ENCODE results near the gene NAALADL2.
"Not testable (repeated sequence)": the region's sequence is repeated elsewhere in the genome, so short reads cannot be mapped to it uniquely, and the experiment has no call there.

Gene NAALADL2

DNA sequence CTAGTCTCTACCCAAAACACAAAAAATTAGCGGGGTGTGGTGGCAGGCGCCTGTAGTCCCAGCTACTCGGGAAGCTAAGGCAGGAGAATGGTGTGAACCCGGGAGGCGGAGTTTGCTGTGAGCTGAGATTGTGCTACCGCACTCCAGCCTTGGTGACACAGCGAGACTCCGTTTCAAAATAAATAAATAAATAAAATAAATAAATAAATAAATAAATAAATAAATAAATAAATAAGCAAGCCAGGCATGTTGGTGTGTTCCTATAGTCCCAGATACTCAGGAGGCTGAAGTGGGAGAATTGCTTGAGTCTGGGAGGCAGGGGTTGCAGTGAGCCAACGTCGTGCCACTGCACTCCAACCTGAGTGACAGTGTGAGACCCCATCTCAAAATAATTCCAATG is 314.0 kb downstream of the NAALADL2 start:
- CTCF ChIA-PET: interaction anchor here (1.0 kb wide), 1 partner anchor 17 kb away, joined by 3 read pairs; no protein-coding TSS in a partner anchor
- H3K9me3 ChIP-seq (ENCODE audit: control extremely low read depth in 1 of 5, control insufficient read depth in 4 of 5, insufficient read depth in 2 of 5, low read depth in 1 of 5, low read length in 4 of 5); POLR2A ChIA-PET: not testable (repeated sequence)

DNA sequence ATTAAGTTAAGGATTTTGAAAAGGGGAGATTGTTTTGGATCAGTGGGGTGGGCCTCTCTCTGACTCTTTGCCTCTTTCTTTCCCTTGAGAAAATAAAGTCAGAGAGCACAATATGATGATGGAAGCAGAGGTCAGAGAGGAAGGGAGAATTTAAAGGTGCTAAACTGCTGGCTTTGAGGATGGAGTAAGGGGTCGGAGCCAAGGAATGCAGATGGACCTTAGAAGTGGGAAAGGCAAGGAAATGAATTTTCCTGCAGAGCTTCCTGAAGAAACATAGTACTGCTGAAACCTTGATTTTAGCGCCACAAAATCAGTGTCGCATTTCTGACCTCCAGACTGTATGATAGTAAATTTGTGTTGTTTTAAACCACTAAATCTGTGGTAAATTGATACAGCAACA is 317.4 kb downstream of the NAALADL2 start:
- POLR2A ChIA-PET: no interaction called here
- no peak overlapping the region for H3K4me3 ChIP-seq (ENCODE audit: control insufficient read depth in 1 of 7, extremely low read depth in 1 of 7, insufficient read depth in 4 of 7, low read depth in 2 of 7, low read length in 6 of 7)
- WGBS (ENCODE audit: insufficient coverage): 90% methylated on average over 1 of the region's 3 CpGs
- H3K27me3 ChIP-seq (replicated peaks in 2 of 5; ENCODE audit: control insufficient read depth in 4 of 5, insufficient read depth in 5 of 5, low read length in 4 of 5): no peaks in the 10 kb centered on the region
- CTCF ChIA-PET: no interaction called here
- H3K27ac ChIP-seq (ENCODE audit: insufficient read depth in 1 of 2, low read depth in 1 of 2, low read length in 2 of 2, poor library complexity in 1 of 2, severe bottlenecking in 2 of 2): no peak overlapping the region
- H3K4me1 ChIP-seq (ENCODE audit: control extremely low read depth in 1 of 4, control insufficient read depth in 4 of 4, insufficient read depth in 4 of 4, low read length in 3 of 4): no peaks in the 10 kb centered on the region
- no peaks in the 10 kb centered on the region for H3K36me3 ChIP-seq (ENCODE audit: control insufficient read depth in 4 of 4, insufficient read depth in 4 of 4, low read length in 3 of 4)
- H3K9me3 ChIP-seq (ENCODE audit: control extremely low read depth in 1 of 5, control insufficient read depth in 4 of 5, insufficient read depth in 2 of 5, low read depth in 1 of 5, low read length in 4 of 5): no peaks in the 10 kb centered on the region
- no peak for DNase-seq

More for the DNA sequence above, 314.0 kb downstream of the NAALADL2 start:
- H3K27me3 ChIP-seq (replicated peaks in 2 of 5; ENCODE audit: control insufficient read depth in 4 of 5, insufficient read depth in 5 of 5, low read length in 4 of 5); H3K4me3 ChIP-seq (ENCODE audit: control insufficient read depth in 1 of 7, extremely low read depth in 1 of 7, insufficient read depth in 4 of 7, low read depth in 2 of 7, low read length in 6 of 7); H3K4me1 ChIP-seq (ENCODE audit: control extremely low read depth in 1 of 4, control insufficient read depth in 4 of 4, insufficient read depth in 4 of 4, low read length in 3 of 4); H3K36me3 ChIP-seq (ENCODE audit: control insufficient read depth in 4 of 4, insufficient read depth in 4 of 4, low read length in 3 of 4); H3K27ac ChIP-seq (ENCODE audit: insufficient read depth in 1 of 2, low read depth in 1 of 2, low read length in 2 of 2, poor library complexity in 1 of 2, severe bottlenecking in 2 of 2); DNase-seq: not testable (repeated sequence)
- 98% methylated on average over 5 of the region's 10 CpGs for WGBS (ENCODE audit: insufficient coverage)

DNA sequence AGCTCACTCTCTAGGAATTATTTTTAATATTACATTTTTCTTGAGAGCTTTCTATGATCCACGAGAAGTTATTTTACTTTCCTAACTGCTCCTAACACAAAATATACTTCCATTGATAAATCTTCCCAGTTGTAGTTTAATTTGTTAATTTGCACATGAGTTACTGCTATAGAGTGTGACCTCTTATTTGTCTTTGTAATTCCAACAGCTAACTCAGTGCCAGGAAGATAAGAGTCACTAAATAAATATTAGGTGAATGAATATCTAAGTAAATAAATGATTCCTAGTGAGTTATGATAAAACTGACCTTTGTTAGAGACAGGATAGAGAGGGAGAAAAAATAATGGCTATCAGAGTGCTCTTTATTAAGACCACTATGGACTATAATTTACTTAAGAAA is 319.9 kb downstream of the NAALADL2 start:
- H3K36me3 ChIP-seq (ENCODE audit: control insufficient read depth in 4 of 4, insufficient read depth in 4 of 4, low read length in 3 of 4): no peaks in the 10 kb centered on the region
- no peak overlapping the region for H3K27ac ChIP-seq (ENCODE audit: insufficient read depth in 1 of 2, low read depth in 1 of 2, low read length in 2 of 2, poor library complexity in 1 of 2, severe bottlenecking in 2 of 2)
- no peak overlapping the region for H3K4me3 ChIP-seq (ENCODE audit: control insufficient read depth in 1 of 7, extremely low read depth in 1 of 7, insufficient read depth in 4 of 7, low read depth in 2 of 7, low read length in 6 of 7)
- no CpG with 5 or more reads among the region's 1 CpG for WGBS (ENCODE audit: insufficient coverage)
- no peaks in the 10 kb centered on the region for H3K27me3 ChIP-seq (replicated peaks in 2 of 5; ENCODE audit: control insufficient read depth in 4 of 5, insufficient read depth in 5 of 5, low read length in 4 of 5)
- H3K4me1 ChIP-seq (ENCODE audit: control extremely low read depth in 1 of 4, control insufficient read depth in 4 of 4, insufficient read depth in 4 of 4, low read length in 3 of 4): no peaks in the 10 kb centered on the region
- ChIA-PET CTCF (no interaction called here), POLR2A (no interaction called here)
- no peak for DNase-seq
- H3K9me3 ChIP-seq (ENCODE audit: control extremely low read depth in 1 of 5, control insufficient read depth in 4 of 5, insufficient read depth in 2 of 5, low read depth in 1 of 5, low read length in 4 of 5): no peaks in the 10 kb centered on the region

DNA sequence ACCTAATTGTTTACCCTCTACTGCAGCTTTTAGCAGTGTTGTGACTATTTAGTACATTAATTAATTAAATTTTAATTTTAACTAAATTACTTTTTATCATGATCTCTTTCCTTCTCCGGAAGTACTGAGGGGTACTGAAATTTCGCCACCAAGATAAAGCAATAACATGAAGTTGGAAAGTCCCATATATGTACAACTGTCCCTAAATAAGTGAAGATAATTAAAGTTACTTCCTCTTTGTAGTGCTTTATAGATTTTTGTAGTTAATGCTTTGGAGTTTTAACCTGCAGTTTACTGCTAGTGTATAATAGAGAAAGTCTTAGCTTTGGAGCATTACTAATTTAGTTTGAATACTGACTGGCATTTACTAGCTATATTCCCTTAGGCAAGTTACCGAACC is 325.3 kb downstream of the NAALADL2 start:
- ChIA-PET CTCF (no interaction called here), POLR2A (no interaction called here)
- 100% methylated on average over 1 of the region's 3 CpGs for WGBS (ENCODE audit: insufficient coverage)
- H3K4me3 ChIP-seq (ENCODE audit: control insufficient read depth in 1 of 7, extremely low read depth in 1 of 7, insufficient read depth in 4 of 7, low read depth in 2 of 7, low read length in 6 of 7): no peak overlapping the region
- no peaks in the 10 kb centered on the region for H3K4me1 ChIP-seq (ENCODE audit: control extremely low read depth in 1 of 4, control insufficient read depth in 4 of 4, insufficient read depth in 4 of 4, low read length in 3 of 4)
- DNase-seq: no peak
- H3K27me3 ChIP-seq (replicated peaks in 2 of 5; ENCODE audit: control insufficient read depth in 4 of 5, insufficient read depth in 5 of 5, low read length in 4 of 5): no peaks in the 10 kb centered on the region
- H3K9me3 ChIP-seq (ENCODE audit: control extremely low read depth in 1 of 5, control insufficient read depth in 4 of 5, insufficient read depth in 2 of 5, low read depth in 1 of 5, low read length in 4 of 5): peaks cover 0 to 2% (median 0%) of the 10 kb centered on the region in 5 experiments
- no peak overlapping the region for H3K27ac ChIP-seq (ENCODE audit: insufficient read depth in 1 of 2, low read depth in 1 of 2, low read length in 2 of 2, poor library complexity in 1 of 2, severe bottlenecking in 2 of 2)
- no peaks in the 10 kb centered on the region for H3K36me3 ChIP-seq (ENCODE audit: control insufficient read depth in 4 of 4, insufficient read depth in 4 of 4, low read length in 3 of 4)

DNA sequence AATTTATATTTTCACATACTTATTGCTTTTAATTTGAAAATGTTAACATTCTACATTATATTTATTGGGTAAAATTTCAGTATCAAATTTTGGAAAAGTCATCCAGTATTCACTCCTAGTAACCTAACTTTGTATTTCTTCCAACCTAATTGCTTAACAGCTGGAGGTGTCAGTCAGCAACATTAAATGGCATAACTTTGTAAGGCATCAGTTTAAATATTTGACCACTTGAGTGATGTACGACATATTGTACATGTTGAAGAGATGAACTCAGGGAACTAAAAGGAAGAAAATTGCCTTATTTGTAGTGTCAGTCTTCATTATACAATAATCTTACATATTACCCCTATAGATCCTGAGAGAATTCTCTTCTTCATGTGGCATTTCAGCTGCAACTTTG is 326.8 kb downstream of the NAALADL2 start:
- POLR2A ChIA-PET: no interaction called here

DNA sequence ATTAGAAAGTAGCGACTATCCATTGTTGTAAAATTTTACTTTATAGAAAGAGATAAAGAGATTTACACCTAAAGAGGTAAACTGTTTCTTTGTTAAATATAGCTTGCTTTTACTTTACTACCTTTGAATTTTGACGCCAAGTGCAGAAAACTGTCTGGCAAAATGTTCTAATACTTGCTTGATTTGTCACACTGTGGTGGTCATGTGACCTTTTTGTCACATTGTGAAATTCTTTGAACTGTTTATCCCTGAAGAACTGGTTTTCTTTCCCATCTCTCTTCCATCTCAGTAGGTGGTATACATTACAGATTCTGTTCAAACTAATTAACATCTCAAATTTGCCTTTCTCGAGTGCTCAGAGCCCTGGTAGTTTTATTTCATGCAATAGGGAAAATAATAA is 327.4 kb downstream of the NAALADL2 start:
- POLR2A ChIA-PET: no interaction called here
- CTCF ChIA-PET: no interaction called here
- DNase-seq: no peak
- Histone ChIP-seq H3K27ac (ENCODE audit: insufficient read depth in 1 of 2, low read depth in 1 of 2, low read length in 2 of 2, poor library complexity in 1 of 2, severe bottlenecking in 2 of 2) (no peak overlapping the region), H3K4me1 (ENCODE audit: control extremely low read depth in 1 of 4, control insufficient read depth in 4 of 4, insufficient read depth in 4 of 4, low read length in 3 of 4) (no peaks in the 10 kb centered on the region), H3K36me3 (ENCODE audit: control insufficient read depth in 4 of 4, insufficient read depth in 4 of 4, low read length in 3 of 4) (no peaks in the 10 kb centered on the region), H3K27me3 (replicated peaks in 2 of 5; ENCODE audit: control insufficient read depth in 4 of 5, insufficient read depth in 5 of 5, low read length in 4 of 5) (no peaks in the 10 kb centered on the region), H3K4me3 (ENCODE audit: control insufficient read depth in 1 of 7, extremely low read depth in 1 of 7, insufficient read depth in 4 of 7, low read depth in 2 of 7, low read length in 6 of 7) (no peak overlapping the region), H3K9me3 (ENCODE audit: control extremely low read depth in 1 of 5, control insufficient read depth in 4 of 5, insufficient read depth in 2 of 5, low read depth in 1 of 5, low read length in 4 of 5) (peaks cover 0 to 2% (median 0%) of the 10 kb centered on the region in 5 experiments)
- WGBS (ENCODE audit: insufficient coverage): 100% methylated on average over 1 of the region's 3 CpGs

More for the DNA sequence above, 326.8 kb downstream of the NAALADL2 start:
- no peaks in the 10 kb centered on the region for H3K27me3 ChIP-seq (replicated peaks in 2 of 5; ENCODE audit: control insufficient read depth in 4 of 5, insufficient read depth in 5 of 5, low read length in 4 of 5)
- CTCF ChIA-PET: no interaction called here
- no peak overlapping the region for H3K27ac ChIP-seq (ENCODE audit: insufficient read depth in 1 of 2, low read depth in 1 of 2, low read length in 2 of 2, poor library complexity in 1 of 2, severe bottlenecking in 2 of 2)
- no peaks in the 10 kb centered on the region for H3K36me3 ChIP-seq (ENCODE audit: control insufficient read depth in 4 of 4, insufficient read depth in 4 of 4, low read length in 3 of 4)
- peaks cover 0 to 2% (median 0%) of the 10 kb centered on the region in 5 experiments for H3K9me3 ChIP-seq (ENCODE audit: control extremely low read depth in 1 of 5, control insufficient read depth in 4 of 5, insufficient read depth in 2 of 5, low read depth in 1 of 5, low read length in 4 of 5)
- no CpG with 5 or more reads among the region's 1 CpG for WGBS (ENCODE audit: insufficient coverage)
- no peak overlapping the region for H3K4me3 ChIP-seq (ENCODE audit: control insufficient read depth in 1 of 7, extremely low read depth in 1 of 7, insufficient read depth in 4 of 7, low read depth in 2 of 7, low read length in 6 of 7)
- no peaks in the 10 kb centered on the region for H3K4me1 ChIP-seq (ENCODE audit: control extremely low read depth in 1 of 4, control insufficient read depth in 4 of 4, insufficient read depth in 4 of 4, low read length in 3 of 4)
- DNase-seq: no peak

DNA sequence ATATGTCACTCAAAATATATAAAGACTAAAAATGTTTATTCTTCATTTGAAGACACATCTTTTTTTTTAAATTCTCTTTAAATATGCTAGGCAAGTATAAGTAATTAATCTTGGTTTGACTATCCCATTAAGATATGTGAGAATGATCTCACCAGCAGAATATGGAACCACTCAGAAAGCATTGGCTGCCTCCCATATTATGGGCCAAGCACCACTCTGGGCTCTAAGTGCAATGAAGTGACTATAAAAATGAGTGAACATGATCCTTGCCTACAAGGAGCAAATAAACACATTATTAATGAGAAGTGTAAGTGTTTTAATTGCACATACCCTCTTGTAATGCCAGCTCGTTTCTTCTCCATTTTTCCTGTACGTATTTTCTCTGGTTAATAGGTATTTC is 328.5 kb downstream of the NAALADL2 start:
- CTCF ChIA-PET: no interaction called here
- Histone ChIP-seq H3K27ac (ENCODE audit: insufficient read depth in 1 of 2, low read depth in 1 of 2, low read length in 2 of 2, poor library complexity in 1 of 2, severe bottlenecking in 2 of 2) (no peak overlapping the region), H3K9me3 (ENCODE audit: control extremely low read depth in 1 of 5, control insufficient read depth in 4 of 5, insufficient read depth in 2 of 5, low read depth in 1 of 5, low read length in 4 of 5) (peaks cover 0 to 2% (median 0%) of the 10 kb centered on the region in 5 experiments), H3K27me3 (replicated peaks in 2 of 5; ENCODE audit: control insufficient read depth in 4 of 5, insufficient read depth in 5 of 5, low read length in 4 of 5) (no peaks in the 10 kb centered on the region), H3K4me3 (ENCODE audit: control insufficient read depth in 1 of 7, extremely low read depth in 1 of 7, insufficient read depth in 4 of 7, low read depth in 2 of 7, low read length in 6 of 7) (no peak overlapping the region), H3K36me3 (ENCODE audit: control insufficient read depth in 4 of 4, insufficient read depth in 4 of 4, low read length in 3 of 4) (no peaks in the 10 kb centered on the region), H3K4me1 (ENCODE audit: control extremely low read depth in 1 of 4, control insufficient read depth in 4 of 4, insufficient read depth in 4 of 4, low read length in 3 of 4) (no peaks in the 10 kb centered on the region)
- POLR2A ChIA-PET: no interaction called here
- no CpG with 5 or more reads among the region's 2 CpGs for WGBS (ENCODE audit: insufficient coverage)
- no peak for DNase-seq

All from common myeloid progenitor, CD34-positive (primary cell).